Activated CD4-positive, alpha-beta T cell treated with anti-CD3 and anti-CD28 coated beads for 48 hours (primary cell): ENCODE results near the gene AMPH.
"Not testable (repeated sequence)": the region's sequence is repeated elsewhere in the genome, so short reads cannot be mapped to it uniquely, and the experiment has no call there.

ENCODE experiments used
- DNase-seq: peaks from one replicate; pipeline ENCODE4 v3.0.0-alpha.2; 2020

AMPH gene

GRCh38 chr7:38453826-38454225 lies 177.3 kb downstream of the AMPH start:
- no peak for DNase-seq

DNA sequence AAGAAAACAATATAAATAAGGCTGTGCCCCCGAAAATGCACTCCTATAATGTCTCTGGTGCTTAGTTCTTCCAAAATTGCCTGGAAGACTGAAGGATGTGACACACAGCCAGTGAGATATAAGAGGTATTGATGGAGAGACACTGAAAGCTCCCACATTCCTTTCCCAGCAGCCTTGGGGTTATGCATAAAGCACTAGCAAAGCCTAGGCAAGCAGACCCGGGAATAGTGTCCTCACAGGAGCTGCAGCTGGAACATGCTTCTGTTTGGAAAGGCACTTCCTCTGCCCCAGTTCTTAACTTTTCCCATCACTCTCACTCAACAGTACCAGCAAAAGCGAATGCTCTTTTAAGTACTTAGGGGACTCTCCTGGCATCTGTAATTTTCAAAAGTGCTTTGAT lies 178.0 kb downstream of the AMPH start:
- DNase-seq = no peak

DNA sequence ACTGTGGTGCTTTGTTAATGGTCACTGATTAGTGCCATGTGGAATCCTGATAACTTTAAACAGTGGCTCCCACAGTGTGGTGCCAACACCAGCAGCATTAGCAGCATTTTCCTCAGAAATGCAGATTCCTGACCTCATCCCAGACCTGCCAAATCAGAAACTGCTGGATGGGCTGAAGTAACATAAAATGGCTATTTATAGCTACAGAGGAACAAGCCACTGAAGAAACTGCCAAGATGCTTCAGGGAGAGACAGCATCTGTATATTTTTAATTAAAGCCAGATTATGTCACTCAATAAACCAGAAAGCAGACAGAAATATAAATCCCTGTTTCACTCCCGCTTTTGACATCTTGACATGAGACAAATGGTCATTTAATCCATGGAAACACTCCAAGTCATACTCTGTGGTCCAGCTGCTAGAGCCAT lies 178.5 kb downstream of the AMPH start:
- DNase-seq = no peak

DNA sequence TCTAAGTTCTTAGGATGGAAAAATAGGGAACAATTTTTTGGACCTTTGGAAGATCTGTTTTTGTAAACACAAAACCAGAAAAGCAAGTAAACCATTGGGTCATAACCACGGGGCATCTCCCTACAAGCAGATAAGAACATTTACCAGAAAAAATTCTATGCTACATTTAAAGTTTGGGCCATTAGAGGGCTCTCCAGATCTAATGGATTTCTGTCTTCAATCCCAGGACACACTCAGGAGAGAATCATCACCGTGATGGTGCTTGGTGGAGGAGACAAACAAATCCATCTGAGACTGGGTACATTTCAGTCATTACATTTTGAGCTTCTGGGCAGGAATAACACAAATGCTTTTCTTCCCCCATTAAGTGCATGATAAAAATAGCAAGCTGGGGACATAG lies 179.3 kb downstream of the AMPH start:
- DNase-seq = no peak

DNA sequence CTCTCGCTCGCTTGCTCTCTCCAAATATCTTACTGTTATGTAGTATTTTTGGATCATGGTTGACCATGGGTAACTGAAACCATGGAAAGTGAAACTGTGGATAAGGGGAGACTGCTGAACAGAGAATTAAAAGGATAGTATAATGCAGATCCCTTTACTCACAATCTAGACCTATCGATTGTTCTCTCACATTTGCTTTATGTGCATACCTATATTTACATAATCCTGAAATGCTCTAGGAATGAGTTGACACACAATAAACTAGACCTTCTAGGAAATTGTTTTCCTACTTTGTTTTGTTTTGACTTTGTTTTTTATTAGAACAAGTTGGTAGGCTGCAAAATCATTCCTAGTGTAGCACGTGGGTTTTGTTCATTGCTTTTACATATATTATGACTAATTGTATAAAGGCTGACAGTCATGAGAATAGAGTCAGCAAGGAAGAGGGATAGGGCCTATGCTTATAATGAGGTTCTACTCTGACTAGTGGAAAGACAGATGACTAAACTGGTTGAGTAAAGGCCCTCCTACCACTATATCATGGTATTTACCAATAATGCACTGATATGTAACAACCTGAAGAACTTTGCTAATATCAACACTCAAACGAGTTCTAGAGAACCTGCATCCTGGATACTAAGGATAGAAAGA lies 182.5 kb downstream of the AMPH start:
- no peak for DNase-seq

GRCh38 chr7:38448054-38448453 lies 183.1 kb downstream of the AMPH start:
- DNase-seq = no peak

DNA sequence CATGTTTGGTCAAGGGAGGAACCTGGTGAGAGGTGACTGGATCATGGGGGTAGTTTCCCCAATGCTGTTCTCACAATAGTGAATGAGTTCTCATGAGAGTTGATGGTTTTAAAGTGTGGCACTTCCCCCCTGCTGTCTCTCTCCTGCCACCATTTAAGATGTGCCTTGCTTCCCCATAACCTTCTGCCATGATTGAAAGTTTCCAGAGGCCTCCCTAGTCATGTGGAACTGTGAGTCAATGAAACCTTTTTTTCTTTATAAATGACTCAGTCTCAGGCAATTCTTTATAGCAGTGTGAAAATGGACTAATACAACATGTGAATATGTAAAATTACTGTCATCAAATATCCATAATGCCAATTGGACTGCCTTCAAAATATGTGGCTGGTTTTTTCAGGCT lies 192.2 kb downstream of the AMPH start:
- DNase-seq = peak; percentile 18

DNA sequence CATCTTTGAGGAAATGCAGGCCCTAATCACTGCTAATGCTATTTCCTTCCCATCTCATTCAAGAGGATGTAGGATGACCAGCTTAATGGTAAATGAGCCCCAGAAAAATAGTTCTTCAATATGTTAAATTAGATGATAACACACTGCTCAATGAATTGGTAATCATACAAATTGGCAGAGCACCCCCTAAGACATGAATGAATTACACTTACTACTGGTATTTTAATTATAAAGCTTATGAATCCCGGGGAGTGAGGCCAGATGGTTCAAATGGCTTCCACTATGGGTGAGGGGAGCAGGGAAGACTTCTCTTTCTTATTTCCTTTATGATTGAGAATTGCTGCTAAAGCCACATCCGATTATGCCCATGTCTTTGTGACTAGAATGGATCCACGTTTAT lies 198.5 kb downstream of the AMPH start:
- DNase-seq = no peak

DNA sequence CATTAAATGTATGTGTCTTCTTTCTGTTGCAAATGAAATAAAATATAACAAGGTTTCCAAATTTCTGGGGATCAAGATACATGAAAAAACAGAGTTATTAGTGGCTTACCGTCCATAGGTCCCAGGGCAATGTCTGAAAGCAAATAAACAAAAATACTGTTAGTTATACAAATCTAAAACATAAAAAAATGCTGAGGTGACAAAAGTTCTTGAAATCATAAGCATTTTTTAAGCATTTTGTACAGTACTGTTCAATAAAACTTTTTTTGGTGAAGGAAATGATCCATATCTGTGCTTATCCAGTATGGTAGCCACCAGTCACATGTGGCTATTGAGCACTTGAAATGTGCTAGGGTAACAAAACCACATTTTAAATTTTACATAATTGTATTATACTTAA lies 199.1 kb downstream of the AMPH start:
- no peak for DNase-seq

DNA sequence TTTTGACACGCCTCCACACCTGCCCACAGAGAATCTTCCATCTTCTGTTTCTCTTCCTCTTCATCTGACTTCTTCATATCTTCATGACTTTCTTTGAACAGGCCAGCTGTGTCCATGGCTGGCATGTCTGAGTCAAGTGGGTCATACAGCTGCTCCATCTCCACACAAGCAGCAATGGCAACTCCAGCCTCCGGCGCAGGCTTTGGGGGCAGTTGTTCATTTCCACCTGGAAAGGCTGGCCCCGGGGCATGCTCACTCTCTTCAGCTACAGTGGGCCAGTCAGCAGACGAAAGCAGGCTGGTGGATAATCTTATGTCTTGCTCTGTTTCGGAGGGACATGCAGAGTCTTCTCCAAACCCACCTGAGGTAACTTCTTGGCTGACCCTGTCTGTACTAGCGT lies 202.1 kb downstream of the AMPH start:
- no peak for DNase-seq

DNA sequence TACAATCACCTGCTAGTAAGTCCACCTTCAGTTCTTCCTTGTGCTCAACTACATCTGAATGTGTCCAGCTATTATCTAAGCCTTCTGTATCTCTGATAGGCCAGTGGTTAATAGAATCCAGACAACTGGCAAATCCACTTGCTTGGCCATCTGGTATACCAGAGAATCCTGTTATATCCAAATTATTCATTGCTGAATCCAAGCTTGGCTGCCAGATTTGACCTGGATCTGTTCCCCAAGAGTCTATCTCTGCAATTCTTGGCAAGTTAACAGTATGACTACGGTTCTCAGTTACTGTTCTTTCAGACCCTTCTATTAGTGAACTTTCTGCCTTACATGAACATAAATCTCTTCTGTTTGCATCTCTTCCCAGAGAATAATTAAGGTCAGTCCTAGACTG lies 203.1 kb downstream of the AMPH start:
- DNase-seq = no peak

- DNase-seq = no peak
These were observed 203.8 kb downstream of the AMPH start for GRCh38 chr7:38427279-38427955.

GRCh38 chr7:38425509-38425908 lies 205.7 kb downstream of the AMPH start:
- DNase-seq = no peak

- peak; percentile 8 for DNase-seq
These were observed 206.3 kb downstream of the AMPH start for GRCh38 chr7:38424750-38425463.

DNA sequence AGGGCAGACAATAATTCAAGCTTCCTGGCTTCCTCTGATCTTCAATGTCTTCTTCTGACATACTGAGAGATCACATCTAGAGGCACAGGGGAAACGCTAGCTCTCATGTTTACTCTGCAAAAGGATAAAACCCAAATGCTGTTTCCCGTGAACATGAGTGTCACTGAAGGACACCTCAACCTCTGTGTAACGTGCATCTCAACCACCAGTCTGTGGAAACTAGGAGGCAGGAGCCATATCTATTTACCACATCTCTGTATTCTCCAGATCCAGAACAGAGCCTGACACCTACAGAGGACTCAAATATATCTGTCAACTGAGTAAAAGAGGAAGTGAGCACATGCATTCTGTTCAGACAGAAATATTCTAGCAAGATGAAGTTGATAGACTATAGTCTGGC lies 217.4 kb downstream of the AMPH start:
- DNase-seq = no peak

DNA sequence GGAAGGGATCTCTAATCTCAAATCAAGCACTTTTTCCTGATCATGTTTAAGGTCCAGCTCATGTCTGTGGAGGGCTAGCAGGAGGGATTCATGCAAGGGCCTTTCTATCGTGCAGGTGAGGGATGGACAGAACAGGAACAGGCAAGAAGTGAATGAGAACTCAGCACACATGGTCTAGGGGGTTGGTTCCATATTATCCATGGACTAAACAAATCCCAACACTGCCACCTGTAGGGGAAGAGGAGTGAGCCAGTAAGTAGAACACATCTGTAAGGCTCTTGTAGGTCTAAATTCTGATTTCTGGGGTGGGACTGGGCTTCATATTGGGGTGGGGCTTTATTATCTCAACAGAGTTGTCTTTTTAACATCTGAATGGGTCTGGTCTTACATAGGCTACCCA lies 219.8 kb downstream of the AMPH start:
- DNase-seq = peak; percentile 50

- no peak for DNase-seq
These were observed 221.1 kb downstream of the AMPH start for GRCh38 chr7:38410056-38410455.

DNA sequence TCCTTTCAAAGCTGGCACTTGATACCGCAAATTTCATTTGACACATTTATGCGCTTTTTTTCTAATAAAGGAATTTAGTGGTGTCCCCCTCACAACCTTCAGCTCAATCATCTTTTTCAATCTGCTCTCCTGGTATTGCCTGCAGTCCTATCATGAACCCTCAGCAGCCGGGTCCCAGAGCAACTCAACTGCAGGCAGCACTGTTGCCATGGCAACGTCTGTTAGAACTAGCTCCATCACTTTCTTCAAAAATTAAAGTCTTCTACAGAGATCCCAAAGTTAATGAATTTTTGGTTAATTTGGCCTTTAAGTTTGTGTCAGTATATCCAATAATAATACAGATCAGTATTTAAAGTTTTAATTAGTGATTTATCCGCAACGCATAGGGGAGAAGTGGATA lies 221.6 kb downstream of the AMPH start:
- DNase-seq = no peak

GRCh38 chr7:38398725-38399321 lies 232.3 kb downstream of the AMPH start:
- DNase-seq = peak; percentile 67

GRCh38 chr7:38396852-38397251 lies 234.3 kb downstream of the AMPH start:
- DNase-seq = no peak

- not testable (repeated sequence) for DNase-seq
These were observed 235.1 kb downstream of the AMPH start for GRCh38 chr7:38395921-38396552.

GRCh38 chr7:38394660-38395059 lies 236.5 kb downstream of the AMPH start:
- no peak for DNase-seq

DNA sequence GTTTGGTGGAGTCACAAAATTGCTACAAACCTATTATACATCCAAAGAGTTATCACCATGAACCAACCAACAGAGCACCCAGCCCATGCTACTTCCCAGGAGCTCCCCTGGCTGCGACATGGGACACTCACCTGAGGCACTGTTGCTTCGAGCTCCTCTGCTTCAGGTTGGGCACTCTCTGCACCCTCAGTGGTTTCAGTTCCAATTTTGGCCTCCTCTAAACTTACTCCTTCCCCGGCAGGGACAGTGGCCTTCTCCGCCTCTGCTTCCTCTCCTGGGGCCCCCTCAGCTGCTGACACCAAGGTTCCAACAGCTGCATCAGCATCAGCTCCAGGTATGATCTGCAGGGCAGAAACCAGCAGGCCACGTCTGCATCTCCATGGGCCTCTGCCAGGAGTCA lies 237.3 kb downstream of the AMPH start:
- DNase-seq = no peak
